MCF 10A (cell line): ENCODE data around the gene TRIM25. TPM values are rescaled to one million over a fixed set of nuclear protein-coding genes. Genes with fewer than 3 reads are reported as not detected.

Experiments used
- BruUV-seq: library from RNA; stranded (reverse); fragments of 400-500 nt; replicated peaks from 2 replicates; lab custom pipeline; 2021; lab: Mats Ljungman, UMichigan
- CTCF ChIA-PET: fragments of 300-600 bp; sonication (Branson Sonifier 250); formaldehyde crosslinking; extraction: SDS; loops from one replicate; lab custom pipeline; 2021; ENCODE audit warnings: antibody characterized with exemption, inconsistent platforms; lab: Yijun Ruan, JAX
- POLR2A ChIA-PET: fragments of 300-600, 350-650 bp; sonication (Branson Sonifier 250); formaldehyde crosslinking; extraction: SDS; loops from one replicate; lab custom pipeline; 2020; ENCODE audit warnings: antibody characterized with exemption, inconsistent platforms; lab: Yijun Ruan, JAX
- DNase-seq: peaks from one replicate; pipeline ENCODE4 v3.0.0-alpha.2; 2018; ENCODE audit not compliant: unreplicated experiment
- H3K27ac Mint-ChIP-seq: one replicate; pipeline ENCODE4 v1.8.0; 2022; ENCODE audit warnings: mild to moderate bottlenecking, low read depth, mixed read lengths; ENCODE audit not compliant: unreplicated experiment
- H3K27me3 Mint-ChIP-seq: one replicate; pipeline ENCODE4 v1.8.0; 2022; ENCODE audit warnings: mixed read lengths; ENCODE audit not compliant: insufficient read depth, unreplicated experiment
- H3K36me3 Mint-ChIP-seq: one replicate; pipeline ENCODE4 v1.8.0; 2022; ENCODE audit warnings: mild to moderate bottlenecking, moderate library complexity, mixed read lengths; ENCODE audit not compliant: insufficient read depth, unreplicated experiment
- H3K4me1 Mint-ChIP-seq: one replicate; pipeline ENCODE4 v1.8.0; 2022; ENCODE audit warnings: mixed read lengths; ENCODE audit not compliant: insufficient read depth, unreplicated experiment
- H3K4me3 Mint-ChIP-seq: one replicate; pipeline ENCODE4 v1.8.0; 2022; ENCODE audit warnings: mild to moderate bottlenecking, moderate library complexity, mixed read lengths; ENCODE audit not compliant: unreplicated experiment
- H3K9me3 Mint-ChIP-seq: one replicate; pipeline ENCODE4 v1.8.0; 2022; ENCODE audit warnings: mixed read lengths; ENCODE audit not compliant: unreplicated experiment
- CTCF ChIP-seq: fragments of 200-600 bp; IDR thresholded peaks from one replicate; pipeline ENCODE4 v1.8.0; 2022; ENCODE audit warnings: antibody characterized with exemption, mild to moderate bottlenecking; ENCODE audit not compliant: unreplicated experiment
- intact Hi-C: fragments of 100-400 bp; cut with micrococcal nuclease; formaldehyde crosslinking; loops from 2 replicates; pipeline ENCODE4 v1.14.1; 2022
- total RNA-seq: library from RNA; stranded (reverse); gene quantifications from 2 replicates; pipeline ENCODE4 v1.2.3, GENCODE V29; 2022

The TRIM25 gene
- total RNA-seq, 1 experiment from 2014 or later, result 178 TPM

GRCh38 chr17:56867948-56868376, 45.9 kb downstream of the TRIM25 start:
- intact Hi-C loops, result no loop called here
- Mint-ChIP-seq H3K4me1 (no peaks in the 10 kb centered on the region), H3K4me3 (no peak overlapping the region), H3K36me3 (peaks cover 27% of the 10 kb centered on the region), H3K27ac (no peak overlapping the region), H3K9me3 (no peaks in the 10 kb centered on the region), H3K27me3 (no peaks in the 10 kb centered on the region)
- CTCF ChIA-PET, result interaction anchor here (0.6 to 1.1 kb wide), 4 partner anchors 21 to 71 kb away, joined by 3 to 5 read pairs (median 3); no protein-coding TSS in a partner anchor
- POLR2A ChIA-PET, result interaction anchor here (0.9 kb wide), 1 partner anchor 15 kb away, joined by 3 read pairs; no protein-coding TSS in a partner anchor
- DNase-seq, result no peak
- TF ChIP-seq CTCF, result no peak
- BruUV-seq, result no TSS peak

- intact Hi-C loops, result no loop called here
- no peaks in the 10 kb centered on the region for H3K9me3 Mint-ChIP-seq
- no peak overlapping the region for H3K4me3 Mint-ChIP-seq
- peaks cover 39% of the 10 kb centered on the region for H3K36me3 Mint-ChIP-seq
- ChIA-PET CTCF (no interaction called here), POLR2A (interaction anchor here (0.6 kb wide), 1 partner anchor 51 kb away, joined by 4 read pairs; no protein-coding TSS in a partner anchor)
- no peaks in the 10 kb centered on the region for H3K4me1 Mint-ChIP-seq
- no TSS peak for BruUV-seq
- no peak overlapping the region for H3K27ac Mint-ChIP-seq
- no peaks in the 10 kb centered on the region for H3K27me3 Mint-ChIP-seq
- no peak for TF ChIP-seq CTCF
- peak; percentile 9 for DNase-seq
Measured at GRCh38 chr17:56866496-56866895, 47.4 kb downstream of the TRIM25 start.

- no peaks in the 10 kb centered on the region for H3K9me3 Mint-ChIP-seq
- ChIA-PET POLR2A (interaction anchor here (0.6 kb wide), 1 partner anchor 51 kb away, joined by 4 read pairs; no protein-coding TSS in a partner anchor), CTCF (no interaction called here)
- H3K36me3 Mint-ChIP-seq, result peaks cover 40% of the 10 kb centered on the region
- H3K27ac Mint-ChIP-seq, result no peak overlapping the region
- no peak for TF ChIP-seq CTCF
- no peaks in the 10 kb centered on the region for H3K4me1 Mint-ChIP-seq
- H3K27me3 Mint-ChIP-seq, result no peaks in the 10 kb centered on the region
- intact Hi-C loops, result no loop called here
- BruUV-seq, result no TSS peak
- no peak for DNase-seq
- no peak overlapping the region for H3K4me3 Mint-ChIP-seq
Measured at GRCh38 chr17:56866076-56866475, 47.8 kb downstream of the TRIM25 start.

- no peak for DNase-seq
- H3K27me3 Mint-ChIP-seq, result no peaks in the 10 kb centered on the region
- ChIA-PET CTCF (interaction anchor here (0.5 to 1.1 kb wide), 3 partner anchors 29 to 73 kb away, joined by 3 to 4 read pairs (median 3); no protein-coding TSS in a partner anchor), POLR2A (interaction anchor here (0.6 to 1.0 kb wide), 2 partner anchors 8 to 106 kb away, joined by 3 read pairs; no protein-coding TSS in a partner anchor)
- no peaks in the 10 kb centered on the region for H3K9me3 Mint-ChIP-seq
- intact Hi-C loops, result no loop called here
- no peaks in the 10 kb centered on the region for H3K4me1 Mint-ChIP-seq
- no peak overlapping the region for H3K27ac Mint-ChIP-seq
- H3K36me3 Mint-ChIP-seq, result peaks cover 59% of the 10 kb centered on the region
- TF ChIP-seq CTCF, result no peak
- H3K4me3 Mint-ChIP-seq, result no peak overlapping the region
- no TSS peak for BruUV-seq
Measured at GRCh38 chr17:56863974-56864373, 49.9 kb downstream of the TRIM25 start.
